Esophagus squamous epithelium (tissue), 4 donors: ENCODE measurements around the gene WDR1.

Source experiments
- POLR2A ChIP-seq, 4 donors: fragments of 450-650 bp; IDR thresholded peaks; one replicate each; pipeline ENCODE4 v1.6.1; 2017; ENCODE audit warnings: antibody characterized with exemption in 4 of 4, mild to moderate bottlenecking in 4 of 4, moderate library complexity in 3 of 4
- TF ChIP-seq, protein P1 (sequence below), 6 experiments: fragments of 450-650 bp in 4 of 6; fragments of 200-600 bp in 2 of 6; sonication (generic) in 2 of 6; IDR thresholded peaks; one replicate each; pipeline ENCODE4 v1.5.1; 2016 to 2019; ENCODE audit warnings: antibody characterized with exemption in 6 of 6, mild to moderate bottlenecking in 4 of 6, moderate library complexity in 4 of 6

DNA sequence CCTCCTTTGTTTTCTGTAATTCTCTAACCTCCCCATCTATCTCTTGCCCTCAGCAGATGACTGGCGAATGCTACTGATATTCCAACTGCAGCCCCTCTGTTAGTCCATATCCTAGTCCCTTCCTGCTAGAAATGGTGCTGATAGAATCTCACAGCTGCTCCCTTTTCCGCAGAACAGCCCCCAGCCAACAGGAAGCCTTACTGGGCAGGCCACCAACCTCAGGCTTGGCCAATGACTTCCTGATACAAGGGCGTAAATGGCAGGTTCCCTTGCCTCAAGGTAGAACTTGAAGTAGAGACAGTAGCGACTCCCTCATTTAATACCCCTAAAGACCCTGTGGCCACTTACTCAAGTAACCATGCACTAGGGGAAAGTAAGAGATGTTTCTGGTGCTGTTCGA, 68.6 kb downstream of the WDR1 start:
- TF ChIP-seq, protein P1, sequence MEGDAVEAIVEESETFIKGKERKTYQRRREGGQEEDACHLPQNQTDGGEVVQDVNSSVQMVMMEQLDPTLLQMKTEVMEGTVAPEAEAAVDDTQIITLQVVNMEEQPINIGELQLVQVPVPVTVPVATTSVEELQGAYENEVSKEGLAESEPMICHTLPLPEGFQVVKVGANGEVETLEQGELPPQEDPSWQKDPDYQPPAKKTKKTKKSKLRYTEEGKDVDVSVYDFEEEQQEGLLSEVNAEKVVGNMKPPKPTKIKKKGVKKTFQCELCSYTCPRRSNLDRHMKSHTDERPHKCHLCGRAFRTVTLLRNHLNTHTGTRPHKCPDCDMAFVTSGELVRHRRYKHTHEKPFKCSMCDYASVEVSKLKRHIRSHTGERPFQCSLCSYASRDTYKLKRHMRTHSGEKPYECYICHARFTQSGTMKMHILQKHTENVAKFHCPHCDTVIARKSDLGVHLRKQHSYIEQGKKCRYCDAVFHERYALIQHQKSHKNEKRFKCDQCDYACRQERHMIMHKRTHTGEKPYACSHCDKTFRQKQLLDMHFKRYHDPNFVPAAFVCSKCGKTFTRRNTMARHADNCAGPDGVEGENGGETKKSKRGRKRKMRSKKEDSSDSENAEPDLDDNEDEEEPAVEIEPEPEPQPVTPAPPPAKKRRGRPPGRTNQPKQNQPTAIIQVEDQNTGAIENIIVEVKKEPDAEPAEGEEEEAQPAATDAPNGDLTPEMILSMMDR (IDR thresholded peaks at IDR 0.05) = no peak
- TF ChIP-seq POLR2A (IDR thresholded peaks at IDR 0.05) = no peak
